Right lobe of liver (tissue), 6 donors: ENCODE measurements around the gene NOC3L. TPM values are rescaled to one million over a fixed set of nuclear protein-coding genes. Genes with fewer than 3 reads are reported as not detected.

Experiments used
- ATAC-seq, 4 donors: fragments of 200-7000 bp; cut with Tn5 transposase; one replicate each; pipeline ENCODE4 v1.9.1; 2020; ENCODE audit warnings: mild to moderate bottlenecking in 4 of 4, moderate library complexity in 4 of 4
- DNase-seq, 3 donors: peaks; one replicate each; pipeline ENCODE4 v3.0.0-alpha.2; 2020
- H3K27ac ChIP-seq, 3 donors: fragments of 200-600 bp; one replicate each; pipeline ENCODE4 v1.8.0; 2022
- H3K27me3 ChIP-seq, 2 donors: fragments of 200-600 bp; one replicate each; pipeline ENCODE4 v1.8.0; 2022
- H3K36me3 ChIP-seq, 4 donors: fragments of 200-600 bp; sonication (generic) in 1 of 4; one replicate each; pipeline versions ENCODE4 v1.5.1 to v1.8.0; 2017 to 2022; ENCODE audit warnings: control low read depth in 1 of 4
- H3K4me1 ChIP-seq, 4 donors: fragments of 200-600 bp; sonication (generic) in 1 of 4; one replicate each; pipeline versions ENCODE4 v1.5.1 to v1.8.0; 2017 to 2022; ENCODE audit warnings: control low read depth in 1 of 4
- H3K4me3 ChIP-seq, 3 donors: fragments of 200-600 bp; one replicate each; pipeline ENCODE4 v1.8.0; 2022
- H3K9me3 ChIP-seq, 4 donors: fragments of 200-600 bp; sonication (generic) in 1 of 4; one replicate each; pipeline versions ENCODE4 v1.5.1 to v1.8.0; 2017 to 2022; ENCODE audit warnings: control low read depth in 1 of 4
- POLR2A ChIP-seq: fragments of 450-650 bp; IDR thresholded peaks from one replicate; pipeline ENCODE4 v1.6.1; 2017; ENCODE audit warnings: antibody characterized with exemption, mild to moderate bottlenecking
- WGBS: methylation state at CpG from one replicate; pipeline ENCODE4 v1.1.6; 2018; ENCODE audit warnings: low coverage, low lambda C conversion rate; ENCODE audit not compliant: insufficient coverage; ENCODE audit errors: missing lambda C conversion rate; 5-methylcytosine and 5-hydroxymethylcytosine counted together
- intact Hi-C, 2 donors: fragments of 100-400 bp; cut with DNase I; formaldehyde crosslinking; loops; one replicate each; pipeline versions ENCODE4 v1.11.2 to v1.14.1; 2022
- total RNA-seq, 6 experiments: library from RNA; depleted of rRNA in 2 of 6; stranded (reverse); fragments of >200 nt in 2 of 6; fragmentation: NEBNext Ultra II Directional in 3 of 6; extraction: Animal tissue kit (Norgen Biotek cat#: 25700) in 3 of 6; gene quantifications; one replicate each; pipeline versions ENCODE4 v1.1.0 to v1.2.4, GENCODE V29; 2016 to 2023
- TF ChIP-seq, protein P1 (sequence below), 4 donors: fragments of 200-600 bp in 3 of 4; fragments of 450-650 bp in 1 of 4; IDR thresholded peaks; one replicate each; pipeline versions ENCODE4 v1.5.1 to v1.8.0; 2016 to 2022; ENCODE audit warnings: antibody characterized with exemption in 4 of 4, mild to moderate bottlenecking in 2 of 4
- donor health status: DM: no; HTN: yes; CAD: no.
- donor health status: DM: no; HTN: no; CAD: no.
- donor health status: DM: no; HTN: no; CAD: no.
- donor health status: DM: no; HTN: yes; CAD: no.
- donor health status: DM: no; HTN: yes; CAD: no.

The NOC3L gene
- total RNA-seq, 6 experiments from 2014 or later = 6.2 to 11.2 (median 9.5) TPM

DNA sequence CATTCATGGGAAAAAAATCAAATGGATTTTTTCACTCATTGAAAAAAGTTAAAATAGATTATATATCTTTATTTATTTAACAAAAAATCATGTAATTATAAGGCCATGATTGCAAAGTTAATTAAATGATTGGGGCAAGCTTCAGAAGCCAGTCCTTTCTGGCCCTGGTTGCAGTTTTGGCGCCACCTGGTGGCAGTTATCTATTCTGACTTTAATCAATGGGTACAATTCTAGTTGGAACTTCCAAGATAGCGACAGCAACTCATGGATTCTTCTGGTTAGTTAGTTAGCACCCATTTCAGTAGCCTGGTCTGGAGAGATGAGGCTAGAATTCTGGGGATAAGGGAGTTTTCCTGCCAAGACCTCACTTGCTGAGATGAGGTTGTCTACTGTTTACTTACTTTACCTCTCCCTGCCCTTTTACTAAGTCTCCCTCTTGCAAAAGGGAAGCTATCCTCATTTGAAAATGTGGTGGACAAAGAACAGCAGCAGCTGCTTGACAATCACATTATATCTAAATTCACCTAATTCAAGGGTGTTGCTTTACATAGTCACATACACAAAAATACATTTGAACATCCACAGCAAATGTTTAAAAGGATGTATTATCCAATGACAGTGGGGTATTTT lies 42.3 kb downstream of the NOC3L start:
- ATAC-seq (peak; percentile 72 to 80 (median 74)), DNase-seq (peak; percentile 60 to 75 (median 62))
- no peaks in the 10 kb centered on the region for H3K36me3 ChIP-seq
- intact Hi-C loops = no loop called here
- peaks cover 0 to 13% (median 3%) of the 10 kb centered on the region in 4 donors for H3K4me1 ChIP-seq
- H3K27me3 ChIP-seq = no peaks in the 10 kb centered on the region
- 7% methylated on average over 2 of the region's 2 CpGs for WGBS
- no peaks in the 10 kb centered on the region for H3K9me3 ChIP-seq
- TF ChIP-seq, protein P1, sequence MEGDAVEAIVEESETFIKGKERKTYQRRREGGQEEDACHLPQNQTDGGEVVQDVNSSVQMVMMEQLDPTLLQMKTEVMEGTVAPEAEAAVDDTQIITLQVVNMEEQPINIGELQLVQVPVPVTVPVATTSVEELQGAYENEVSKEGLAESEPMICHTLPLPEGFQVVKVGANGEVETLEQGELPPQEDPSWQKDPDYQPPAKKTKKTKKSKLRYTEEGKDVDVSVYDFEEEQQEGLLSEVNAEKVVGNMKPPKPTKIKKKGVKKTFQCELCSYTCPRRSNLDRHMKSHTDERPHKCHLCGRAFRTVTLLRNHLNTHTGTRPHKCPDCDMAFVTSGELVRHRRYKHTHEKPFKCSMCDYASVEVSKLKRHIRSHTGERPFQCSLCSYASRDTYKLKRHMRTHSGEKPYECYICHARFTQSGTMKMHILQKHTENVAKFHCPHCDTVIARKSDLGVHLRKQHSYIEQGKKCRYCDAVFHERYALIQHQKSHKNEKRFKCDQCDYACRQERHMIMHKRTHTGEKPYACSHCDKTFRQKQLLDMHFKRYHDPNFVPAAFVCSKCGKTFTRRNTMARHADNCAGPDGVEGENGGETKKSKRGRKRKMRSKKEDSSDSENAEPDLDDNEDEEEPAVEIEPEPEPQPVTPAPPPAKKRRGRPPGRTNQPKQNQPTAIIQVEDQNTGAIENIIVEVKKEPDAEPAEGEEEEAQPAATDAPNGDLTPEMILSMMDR (IDR thresholded peaks at IDR 0.05) = peak; percentile 83 to 92 (median 88)
- no peak for TF ChIP-seq POLR2A
- no peak overlapping the region for H3K4me3 ChIP-seq
- no peak overlapping the region for H3K27ac ChIP-seq

DNA sequence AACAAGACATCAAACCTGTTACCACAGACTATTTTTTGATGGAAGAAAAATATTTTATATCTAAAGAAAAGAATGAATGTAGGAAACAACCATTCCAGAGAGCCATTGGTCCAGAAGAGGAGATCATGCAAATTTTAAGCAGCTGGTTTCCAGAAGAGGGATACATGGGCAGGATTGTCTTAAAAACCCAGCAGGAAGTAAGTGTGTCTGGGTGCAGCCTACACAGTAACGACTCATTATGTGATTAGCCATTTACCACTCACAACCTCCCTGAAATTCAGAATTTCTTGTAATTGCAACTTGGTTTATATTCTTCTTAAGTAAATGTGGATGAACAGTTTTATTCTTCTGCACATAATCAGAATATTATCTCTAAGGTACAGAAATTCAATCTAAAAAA lies 46.2 kb downstream of the NOC3L start:
- Histone ChIP-seq H3K9me3 (no peaks in the 10 kb centered on the region), H3K4me3 (no peak overlapping the region), H3K36me3 (no peaks in the 10 kb centered on the region), H3K4me1 (peaks cover 0 to 19% (median 7%) of the 10 kb centered on the region in 4 donors), H3K27me3 (no peaks in the 10 kb centered on the region), H3K27ac (peak overlapping the region; percentile 0 to 77 (median 50))
- ATAC-seq = no peak
- DNase-seq = no peak
- no peak for TF ChIP-seq POLR2A
- TF ChIP-seq, protein P1 (IDR thresholded peaks at IDR 0.05) = no peak
- 43% methylated on average over 1 of the region's 1 CpG for WGBS
- intact Hi-C loops = no loop called here

DNA sequence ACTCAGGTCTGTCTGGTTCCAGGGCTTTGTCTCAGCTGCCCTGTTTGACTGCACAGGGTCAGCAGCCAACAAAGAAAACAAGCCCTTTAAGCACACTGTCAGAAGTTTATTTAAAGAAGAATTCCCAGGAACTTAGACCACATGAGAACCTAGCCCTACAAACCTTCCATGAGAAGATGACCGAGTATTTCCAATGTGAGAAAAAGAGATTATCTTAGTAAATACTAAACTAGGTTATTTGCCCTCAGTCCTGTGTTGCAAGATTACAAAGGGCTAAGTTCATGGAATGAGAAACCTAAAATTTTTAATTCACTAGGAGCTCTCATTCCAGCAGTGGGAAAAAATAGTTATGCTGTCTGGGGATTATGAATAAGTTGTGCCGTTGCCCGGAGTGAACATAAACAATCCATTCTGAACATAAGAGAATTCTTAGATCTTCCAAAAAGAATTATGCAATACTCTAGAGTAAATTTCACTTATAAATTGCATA lies 46.7 kb downstream of the NOC3L start:
- Histone ChIP-seq H3K27ac (peak overlapping the region; percentile 0 to 77 (median 50)), H3K4me1 (peaks cover 0 to 19% (median 7%) of the 10 kb centered on the region in 4 donors), H3K4me3 (no peak overlapping the region), H3K9me3 (no peaks in the 10 kb centered on the region), H3K36me3 (no peaks in the 10 kb centered on the region), H3K27me3 (no peaks in the 10 kb centered on the region)
- 32% methylated on average over 3 of the region's 3 CpGs for WGBS
- intact Hi-C loops = no loop called here
- DNase-seq = no peak
- peak; percentile 80 to 85 (median 82) for ATAC-seq
- no peak for TF ChIP-seq POLR2A
- TF ChIP-seq, protein P1 (IDR thresholded peaks at IDR 0.05) = no peak

DNA sequence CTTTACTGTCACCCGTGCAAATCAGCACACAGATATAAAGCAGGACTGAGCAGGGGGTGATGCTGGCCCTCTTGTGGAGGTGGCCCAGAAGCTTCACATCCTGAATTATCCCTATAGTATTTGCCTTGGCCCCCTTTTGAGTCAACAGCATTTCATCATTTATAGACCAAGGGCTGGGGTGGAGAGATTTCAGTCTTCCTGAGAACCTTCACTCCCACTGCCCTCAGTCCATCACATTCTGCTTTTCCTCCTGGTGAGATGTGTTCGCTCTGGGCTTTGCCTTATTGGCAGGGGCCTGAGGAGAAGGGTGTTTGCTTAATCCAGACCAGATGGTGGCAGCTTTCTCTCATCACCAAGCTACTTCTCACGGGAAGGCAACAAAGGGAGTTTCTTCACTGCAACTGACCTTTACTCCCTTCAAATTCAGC lies 47.7 kb downstream of the NOC3L start:
- intact Hi-C loops = no loop called here
- peak in 3 of 4 donors; percentile 44 to 57 (median 55) for ATAC-seq
- H3K27ac ChIP-seq = peak overlapping the region in 1 of 3 donors; percentile 50

More for the DNA sequence above, 47.7 kb downstream of the NOC3L start:
- TF ChIP-seq, protein P1 (IDR thresholded peaks at IDR 0.05) = no peak
- TF ChIP-seq POLR2A = no peak
- Histone ChIP-seq H3K36me3 (no peaks in the 10 kb centered on the region), H3K4me3 (no peak overlapping the region), H3K27me3 (no peaks in the 10 kb centered on the region), H3K9me3 (no peaks in the 10 kb centered on the region), H3K4me1 (peaks cover 0 to 22% (median 7%) of the 10 kb centered on the region in 4 donors)
- 39% methylated on average over 3 of the region's 3 CpGs for WGBS
- no peak for DNase-seq
